Measurements from ENCODE around the gene VEZT.
"Not testable (repeated sequence)": the region's sequence is repeated elsewhere in the genome, so short reads cannot be mapped to it uniquely, and the experiment has no call there.

VEZT gene, protein sequence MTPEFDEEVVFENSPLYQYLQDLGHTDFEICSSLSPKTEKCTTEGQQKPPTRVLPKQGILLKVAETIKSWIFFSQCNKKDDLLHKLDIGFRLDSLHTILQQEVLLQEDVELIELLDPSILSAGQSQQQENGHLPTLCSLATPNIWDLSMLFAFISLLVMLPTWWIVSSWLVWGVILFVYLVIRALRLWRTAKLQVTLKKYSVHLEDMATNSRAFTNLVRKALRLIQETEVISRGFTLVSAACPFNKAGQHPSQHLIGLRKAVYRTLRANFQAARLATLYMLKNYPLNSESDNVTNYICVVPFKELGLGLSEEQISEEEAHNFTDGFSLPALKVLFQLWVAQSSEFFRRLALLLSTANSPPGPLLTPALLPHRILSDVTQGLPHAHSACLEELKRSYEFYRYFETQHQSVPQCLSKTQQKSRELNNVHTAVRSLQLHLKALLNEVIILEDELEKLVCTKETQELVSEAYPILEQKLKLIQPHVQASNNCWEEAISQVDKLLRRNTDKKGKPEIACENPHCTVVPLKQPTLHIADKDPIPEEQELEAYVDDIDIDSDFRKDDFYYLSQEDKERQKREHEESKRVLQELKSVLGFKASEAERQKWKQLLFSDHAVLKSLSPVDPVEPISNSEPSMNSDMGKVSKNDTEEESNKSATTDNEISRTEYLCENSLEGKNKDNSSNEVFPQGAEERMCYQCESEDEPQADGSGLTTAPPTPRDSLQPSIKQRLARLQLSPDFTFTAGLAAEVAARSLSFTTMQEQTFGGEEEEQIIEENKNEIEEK

DNA sequence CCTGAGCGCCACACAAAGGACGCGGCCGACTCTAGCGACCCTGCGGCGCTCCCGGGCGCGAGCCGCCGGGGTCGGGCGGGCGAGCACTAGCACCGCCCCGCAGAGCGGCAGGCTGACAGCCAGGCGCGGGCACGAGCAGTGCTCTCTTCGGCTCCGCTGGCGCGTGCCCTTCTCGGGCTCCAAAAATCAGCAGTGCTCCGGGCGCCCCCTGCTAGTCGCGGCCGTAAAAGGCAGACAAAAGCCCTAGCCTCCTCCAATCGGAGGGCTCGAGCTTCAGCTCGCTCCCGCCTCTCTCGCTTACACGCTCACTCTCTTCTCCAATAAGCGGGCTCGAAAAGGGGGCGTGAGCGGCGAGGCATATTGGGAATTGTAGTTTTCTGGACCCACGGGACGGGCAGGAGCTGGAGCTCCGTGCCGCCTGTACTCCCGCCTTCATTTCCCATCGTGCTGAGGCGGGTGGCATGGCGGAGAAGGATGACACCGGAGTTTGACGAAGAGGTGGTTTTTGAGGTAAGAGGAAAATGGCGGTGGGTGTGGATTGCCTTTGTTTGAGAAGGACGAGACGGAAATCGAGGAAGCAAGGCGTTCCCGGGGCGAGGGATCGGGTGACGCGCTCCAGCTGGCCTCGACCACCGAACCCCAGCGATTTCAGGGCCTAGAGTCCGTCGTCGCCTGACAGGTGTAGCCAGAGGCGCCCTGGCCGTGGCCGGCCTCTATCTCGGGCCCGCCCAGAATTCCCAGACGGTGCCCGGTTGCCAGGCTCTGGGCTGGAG lies at the start of gene VEZT, which contains the start of gene FGD6:
Gene VEZT, plus strand, starts transcription at position 431 of the 773 bp plus-strand sequence. Its CDS starts 44 bp downstream, at position 475.
Gene FGD6, minus strand, starts transcription at position 91 of the 773 bp plus-strand sequence. CDS start 227 bp downstream, outside the sequence.
- peak; percentile 95 for DNase-seq (ENCODE audit: low read depth)

DNA sequence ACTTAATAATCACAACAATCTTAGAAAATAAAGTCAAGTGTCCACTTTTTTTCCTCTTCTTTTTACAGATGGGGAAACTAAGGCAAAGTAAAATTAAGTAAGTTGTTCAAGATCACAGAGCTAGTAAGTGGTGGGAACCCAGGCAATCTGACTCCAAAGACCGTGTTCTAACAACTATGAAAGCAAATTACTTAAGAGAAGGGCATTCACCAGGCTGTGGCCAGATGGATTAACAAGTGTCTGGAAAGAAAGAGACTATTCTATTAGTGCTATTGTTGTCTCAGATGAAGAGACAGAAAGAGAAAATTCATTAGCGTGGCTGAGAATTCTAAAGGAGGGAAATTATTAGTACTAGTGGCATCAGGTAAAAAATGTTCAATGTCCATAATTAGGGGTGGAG lies 48.9 kb upstream of the VEZT start:
- no peak for DNase-seq (ENCODE audit: low read depth)

- no peak for DNase-seq (ENCODE audit: low read depth)
Measured at GRCh38 chr12:95169368-95169767, 48.2 kb upstream of the VEZT start.

DNA sequence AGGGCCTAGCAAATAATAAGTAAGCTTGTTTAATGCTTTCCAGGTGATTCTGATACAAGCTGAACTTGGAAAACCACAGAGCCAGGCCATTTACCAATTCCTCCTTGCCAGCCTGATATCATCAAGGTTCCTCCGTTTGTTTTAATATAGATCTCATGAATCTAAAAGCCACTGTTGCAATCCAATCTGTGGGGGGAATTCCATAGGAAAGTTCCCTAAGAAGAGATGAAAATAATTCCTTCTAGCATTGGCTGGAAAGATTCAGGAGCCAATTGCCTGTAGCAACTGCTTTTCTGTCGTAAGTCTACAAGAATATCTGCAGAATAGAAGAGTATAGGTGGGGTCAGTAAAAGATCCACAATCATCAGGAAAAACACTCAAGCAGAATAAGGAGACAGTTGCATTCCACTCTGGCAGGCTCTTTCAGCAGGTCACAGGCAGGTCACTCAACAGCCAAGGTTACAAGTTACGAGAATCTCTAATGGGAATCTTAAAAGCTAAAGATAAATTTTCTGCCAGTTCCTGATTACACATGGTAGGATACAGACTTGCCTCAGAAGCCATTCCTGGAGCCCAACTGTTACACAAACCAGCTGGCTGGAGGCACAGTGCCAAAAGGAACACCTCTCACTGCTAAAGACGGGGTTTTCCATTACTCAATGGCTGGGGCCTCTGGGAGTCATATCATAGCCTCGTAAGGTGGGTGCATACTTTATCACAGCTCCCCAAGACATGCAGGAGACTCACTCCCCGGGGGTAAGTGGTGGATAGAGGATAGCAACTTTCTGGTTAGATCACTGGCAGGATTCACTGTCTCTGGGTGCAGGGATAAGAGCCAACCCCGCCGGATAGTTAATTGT lies 44.0 kb upstream of the VEZT start:
- no peak for DNase-seq (ENCODE audit: low read depth)

GRCh38 chr12:95177201-95177768 lies 40.3 kb upstream of the VEZT start:
- DNase-seq (ENCODE audit: low read depth): no peak

DNA sequence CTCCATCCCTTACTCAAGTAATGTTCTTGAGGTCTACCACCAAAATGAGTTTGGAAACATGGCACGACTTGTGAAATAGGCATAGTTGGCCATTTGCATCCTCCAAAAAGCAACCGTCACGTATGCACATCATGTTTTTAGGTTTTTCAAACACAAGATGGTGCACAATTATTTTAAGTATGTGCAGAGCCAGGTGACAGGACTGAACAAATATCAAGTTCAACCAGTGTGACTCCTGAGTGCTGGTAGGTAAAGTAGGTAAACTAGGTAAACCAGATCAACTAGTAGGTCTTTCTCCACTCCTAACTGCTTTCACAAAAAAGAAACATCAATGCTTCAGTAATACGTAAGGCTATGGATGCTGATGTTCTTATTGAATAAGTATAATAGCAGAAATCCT lies 39.5 kb upstream of the VEZT start:
- no peak for DNase-seq (ENCODE audit: low read depth)

DNA sequence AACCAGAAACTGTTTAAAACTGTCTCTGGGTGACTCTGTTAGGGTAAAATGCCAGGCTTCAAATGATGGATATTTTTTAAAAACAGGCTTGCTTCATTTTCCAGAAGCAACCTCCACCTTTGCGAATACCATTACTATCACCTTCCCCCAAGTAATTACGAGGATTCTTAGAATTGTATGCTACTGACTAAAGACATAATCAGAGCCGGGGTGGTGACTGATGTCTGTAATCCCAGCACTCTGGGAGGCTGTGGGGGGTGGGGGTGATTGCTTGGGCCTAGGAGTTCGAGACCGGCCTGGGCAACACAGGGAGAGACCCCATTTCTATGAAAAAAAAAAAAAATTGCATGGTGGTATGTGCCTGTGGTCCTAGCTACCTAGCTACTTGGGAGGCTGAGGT lies 38.6 kb upstream of the VEZT start:
- DNase-seq (ENCODE audit: low read depth): no peak

DNA sequence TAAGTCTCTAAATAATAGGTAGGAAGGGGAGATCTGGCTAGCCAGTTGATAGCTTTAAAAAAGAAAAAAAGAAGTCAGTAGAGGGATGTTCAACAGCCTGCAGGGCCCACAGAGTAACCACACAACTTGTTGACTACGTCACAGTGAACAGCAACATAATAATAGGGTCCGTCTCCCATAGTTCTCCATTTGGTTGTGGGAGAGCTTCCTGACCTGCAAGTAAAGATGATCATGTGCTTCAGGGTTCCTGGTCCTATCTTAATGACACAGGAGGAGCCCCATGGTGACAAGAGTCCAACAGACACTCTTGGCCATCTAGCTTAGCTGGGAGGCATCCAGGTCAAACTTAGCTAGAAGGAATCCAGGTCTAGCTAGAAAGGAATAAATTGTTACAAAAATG lies 36.5 kb upstream of the VEZT start:
- DNase-seq (ENCODE audit: low read depth): no peak

GRCh38 chr12:95182868-95183415 lies 34.7 kb upstream of the VEZT start:
- no peak for DNase-seq (ENCODE audit: low read depth)

GRCh38 chr12:95184121-95184520 lies 33.5 kb upstream of the VEZT start:
- no peak for DNase-seq (ENCODE audit: low read depth)

- DNase-seq (ENCODE audit: low read depth): no peak
Measured at GRCh38 chr12:95185072-95185471, 32.5 kb upstream of the VEZT start.

DNA sequence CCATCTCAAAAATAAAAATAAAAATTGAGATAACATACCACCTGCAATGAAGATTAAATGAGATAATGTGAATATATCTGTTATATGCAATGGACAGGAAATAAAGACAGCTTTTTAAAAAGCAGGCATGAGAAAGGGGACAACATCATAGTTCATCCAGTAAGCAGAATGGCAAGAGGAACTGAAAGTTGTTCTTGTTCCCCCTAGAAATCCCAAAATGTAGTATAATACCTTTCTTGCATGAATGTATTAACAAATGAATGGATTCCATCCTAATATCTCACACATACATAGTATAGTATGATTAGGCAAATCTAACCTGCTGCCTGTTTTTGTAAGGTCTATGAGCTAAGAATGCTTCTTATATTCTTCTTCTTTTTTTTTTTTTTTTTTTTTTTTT lies 31.8 kb upstream of the VEZT start:
- no peak for DNase-seq (ENCODE audit: low read depth)

DNA sequence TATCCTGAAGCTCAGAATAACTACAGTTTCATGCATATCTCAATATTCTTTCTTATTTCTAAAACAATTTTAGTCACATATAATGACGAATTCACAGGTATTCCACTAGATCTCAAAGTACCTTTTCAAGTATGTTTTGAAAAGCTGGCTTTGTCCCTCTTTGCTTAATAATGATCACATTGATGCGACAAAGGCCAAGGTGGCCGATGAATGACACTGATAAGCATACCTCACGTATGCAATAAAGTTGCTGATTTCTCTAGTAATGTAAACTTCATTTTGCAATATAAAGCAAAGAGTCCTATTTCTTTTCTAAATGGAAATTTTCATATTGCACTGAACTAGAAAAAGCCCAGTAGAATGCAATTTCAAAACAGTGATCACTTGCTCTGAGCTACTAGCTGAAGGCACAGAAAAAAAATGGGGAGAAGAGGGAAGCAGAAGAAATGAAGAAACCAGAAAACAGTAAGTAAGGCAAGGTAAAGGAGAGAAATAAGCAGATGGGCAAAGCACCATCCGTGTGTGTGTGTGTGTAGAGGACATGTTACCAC lies 29.7 kb upstream of the VEZT start:
- no peak for DNase-seq (ENCODE audit: low read depth)

DNA sequence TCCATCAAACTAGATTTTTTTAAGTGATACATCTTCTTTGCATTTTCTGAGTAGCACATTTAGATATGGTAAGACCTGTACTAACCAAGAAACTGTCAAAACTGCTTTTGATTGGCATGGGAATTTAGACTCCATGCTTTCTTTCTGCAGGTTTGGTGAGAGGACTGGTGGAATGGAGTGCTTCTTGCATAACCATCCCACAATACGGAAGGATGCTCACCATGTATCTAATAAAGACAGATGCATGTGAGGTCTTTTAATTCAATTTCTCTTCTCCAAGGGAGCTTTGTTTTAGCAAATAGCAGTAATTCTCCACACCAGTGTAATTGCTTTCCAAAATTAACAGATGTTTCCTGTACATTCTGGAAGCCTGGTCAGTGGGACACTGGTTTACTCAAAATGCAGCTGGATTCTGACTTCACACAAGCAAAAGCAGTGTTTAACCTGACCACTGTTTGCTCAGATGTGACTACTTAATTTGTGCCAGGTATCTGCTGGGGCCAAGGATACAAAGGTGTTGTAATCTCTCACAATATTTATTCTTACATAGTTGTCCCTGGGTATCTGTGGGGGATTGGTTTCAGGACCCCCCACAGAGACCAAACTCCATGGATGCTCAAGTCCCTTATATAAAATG lies 26.4 kb upstream of the VEZT start:
- no peak for DNase-seq (ENCODE audit: low read depth)

- DNase-seq (ENCODE audit: low read depth): no peak
Measured at GRCh38 chr12:95192271-95192670, 25.3 kb upstream of the VEZT start.

DNA sequence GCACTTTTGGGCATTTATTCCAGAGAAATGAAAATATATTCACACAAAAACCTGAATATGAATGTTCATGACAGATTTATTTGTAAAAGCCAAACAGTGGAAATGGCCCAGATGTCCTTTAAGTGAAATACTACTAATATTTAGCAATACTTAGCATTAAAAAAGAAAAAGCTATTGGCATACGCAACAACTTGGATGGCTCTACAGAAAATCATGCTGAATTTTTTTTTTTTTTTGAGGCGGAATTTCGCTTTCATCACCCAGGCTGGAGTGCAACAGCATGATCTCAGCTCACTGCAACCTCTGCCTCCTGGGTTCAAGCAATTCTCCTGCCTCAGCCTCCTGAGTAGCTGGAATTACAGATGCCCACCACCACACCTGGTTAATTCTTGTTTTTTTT lies 24.5 kb upstream of the VEZT start:
- DNase-seq (ENCODE audit: low read depth): no peak

DNA sequence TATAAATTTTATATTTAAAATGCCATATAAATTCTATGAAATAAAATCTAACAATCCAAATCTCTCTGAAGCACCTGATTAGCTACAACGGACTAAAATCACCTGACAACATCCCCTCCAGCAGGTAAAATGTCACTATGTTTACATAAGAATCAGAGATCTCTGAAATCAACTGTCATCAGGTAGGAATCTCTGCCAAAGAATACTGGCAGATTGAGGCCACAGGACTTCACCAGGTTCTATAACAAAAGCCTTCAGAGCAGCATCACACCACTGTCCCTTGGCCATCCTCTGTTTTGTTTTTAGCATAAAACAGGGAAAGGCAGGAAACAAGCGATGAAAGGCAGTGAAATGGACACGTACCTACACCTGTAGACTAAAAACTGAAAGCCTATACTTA lies 22.5 kb upstream of the VEZT start:
- no peak for DNase-seq (ENCODE audit: low read depth)

DNA sequence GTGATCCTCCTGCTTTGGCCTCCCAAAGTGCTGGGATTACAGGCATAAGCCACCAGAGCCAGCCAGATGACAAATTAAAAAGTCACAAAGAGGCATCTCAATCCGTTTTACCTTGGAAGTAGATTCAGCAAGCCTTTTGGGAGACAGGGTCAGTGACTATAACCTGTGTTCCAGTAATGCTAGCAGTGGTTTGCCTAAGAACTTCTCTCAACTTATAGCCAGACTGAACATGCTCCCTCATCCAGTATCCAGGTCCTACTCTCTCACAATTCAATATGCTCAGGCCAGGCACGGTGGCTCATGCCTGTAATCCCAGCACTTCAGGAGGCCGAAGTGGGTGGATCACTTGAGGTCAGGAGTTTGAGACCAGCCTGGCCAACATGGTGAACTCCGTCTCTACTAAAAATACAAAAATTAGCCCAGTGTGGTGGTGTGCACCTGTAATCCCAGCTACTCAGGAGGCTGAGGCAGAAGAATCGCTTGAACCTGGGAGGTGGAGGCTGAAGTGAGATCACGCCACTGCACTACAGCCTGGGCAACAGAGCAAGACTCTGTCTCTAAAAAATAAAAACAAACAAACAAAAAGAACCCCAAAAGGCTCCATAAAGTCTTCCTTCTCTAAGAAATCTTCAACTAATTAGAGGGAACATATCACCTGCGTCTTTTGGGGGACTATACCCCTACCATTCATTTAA lies 20.6 kb upstream of the VEZT start:
- not testable (repeated sequence) for DNase-seq (ENCODE audit: low read depth)

- DNase-seq (ENCODE audit: low read depth): no peak
Measured at GRCh38 chr12:95197636-95198035, 20.0 kb upstream of the VEZT start.

Data from GM04503 (cell line).